HUES6 (cell line): ENCODE results near the gene FAM131B.

Experiments used
- H3K27ac ChIP-seq: 2 replicates; pipeline ENCODE4 v1.7.0; 2013; ENCODE audit warnings: low read depth, mild to moderate bottlenecking, low read length, inconsistent platforms
- H3K27me3 ChIP-seq: 2 replicates; pipeline ENCODE4 v1.6.1; 2013; ENCODE audit warnings: low read length; ENCODE audit not compliant: control insufficient read depth, insufficient read depth
- H3K36me3 ChIP-seq: 2 replicates; pipeline ENCODE4 v1.6.1; 2013; ENCODE audit warnings: low read length; ENCODE audit not compliant: control insufficient read depth, insufficient read depth
- H3K4me1 ChIP-seq: 2 replicates; pipeline ENCODE4 v1.6.1; 2013; ENCODE audit warnings: low read length; ENCODE audit not compliant: control insufficient read depth, insufficient read depth
- H3K4me3 ChIP-seq: 2 replicates; pipeline ENCODE4 v1.5.1; 2013; ENCODE audit warnings: low read depth, low read length
- H3K9ac ChIP-seq: one replicate; pipeline ENCODE4 v1.6.1; 2013; ENCODE audit warnings: mild to moderate bottlenecking, low read length
- H3K9me3 ChIP-seq: 2 replicates; pipeline ENCODE4 v1.6.1; 2013; ENCODE audit warnings: low read depth, low read length; ENCODE audit not compliant: control insufficient read depth, insufficient read depth

Gene FAM131B

DNA sequence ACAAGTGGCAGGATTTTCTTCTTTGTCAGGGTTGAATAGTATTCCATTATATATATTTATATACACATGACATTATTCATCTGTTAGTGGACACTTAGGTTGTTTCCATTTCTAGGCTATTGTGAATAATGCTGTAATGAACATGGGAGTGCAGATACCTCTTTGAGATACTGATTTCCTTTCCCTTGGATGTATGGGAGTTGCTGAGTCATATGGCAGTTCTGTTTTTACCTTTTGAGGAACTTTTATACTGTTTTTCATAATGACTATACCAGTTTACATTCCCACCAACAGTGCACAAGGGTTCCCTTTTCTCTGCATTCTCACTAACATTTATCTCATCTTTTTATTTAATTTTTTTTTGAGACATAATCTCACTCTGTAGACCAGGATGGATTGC is 48.4 kb downstream of the FAM131B start:
- no peaks in the 10 kb centered on the region for H3K4me1 ChIP-seq
- H3K27ac ChIP-seq = no peak overlapping the region
- no peaks in the 10 kb centered on the region for H3K27me3 ChIP-seq
- H3K4me3 ChIP-seq = no peak overlapping the region
- H3K9ac ChIP-seq = no peak overlapping the region
- no peaks in the 10 kb centered on the region for H3K36me3 ChIP-seq
- H3K9me3 ChIP-seq = no peaks in the 10 kb centered on the region

DNA sequence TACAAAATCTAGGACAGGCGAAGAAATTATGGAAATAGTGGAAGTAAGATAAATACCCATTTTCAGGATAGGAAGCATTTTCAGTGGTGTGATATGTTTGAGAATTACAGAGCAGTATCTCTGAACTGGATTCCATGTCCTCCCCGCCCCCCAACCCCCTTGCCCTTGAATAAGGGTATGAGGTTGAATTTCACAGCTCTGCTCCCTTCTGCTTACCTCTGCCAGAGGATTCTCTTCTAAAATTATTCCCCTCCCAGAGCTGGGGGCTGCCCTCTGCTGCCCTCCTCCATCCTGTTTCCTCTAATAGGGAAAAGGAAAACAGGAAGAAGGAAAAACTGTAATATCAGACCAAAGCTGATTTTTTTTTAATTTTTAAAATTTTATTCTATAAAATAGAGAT is 53.9 kb downstream of the FAM131B start:
- no peaks in the 10 kb centered on the region for H3K9me3 ChIP-seq
- no peaks in the 10 kb centered on the region for H3K4me1 ChIP-seq
- H3K27me3 ChIP-seq = no peaks in the 10 kb centered on the region
- H3K4me3 ChIP-seq = no peak overlapping the region
- no peak overlapping the region for H3K9ac ChIP-seq
- peaks cover 47% of the 10 kb centered on the region for H3K36me3 ChIP-seq
- H3K27ac ChIP-seq = no peak overlapping the region

DNA sequence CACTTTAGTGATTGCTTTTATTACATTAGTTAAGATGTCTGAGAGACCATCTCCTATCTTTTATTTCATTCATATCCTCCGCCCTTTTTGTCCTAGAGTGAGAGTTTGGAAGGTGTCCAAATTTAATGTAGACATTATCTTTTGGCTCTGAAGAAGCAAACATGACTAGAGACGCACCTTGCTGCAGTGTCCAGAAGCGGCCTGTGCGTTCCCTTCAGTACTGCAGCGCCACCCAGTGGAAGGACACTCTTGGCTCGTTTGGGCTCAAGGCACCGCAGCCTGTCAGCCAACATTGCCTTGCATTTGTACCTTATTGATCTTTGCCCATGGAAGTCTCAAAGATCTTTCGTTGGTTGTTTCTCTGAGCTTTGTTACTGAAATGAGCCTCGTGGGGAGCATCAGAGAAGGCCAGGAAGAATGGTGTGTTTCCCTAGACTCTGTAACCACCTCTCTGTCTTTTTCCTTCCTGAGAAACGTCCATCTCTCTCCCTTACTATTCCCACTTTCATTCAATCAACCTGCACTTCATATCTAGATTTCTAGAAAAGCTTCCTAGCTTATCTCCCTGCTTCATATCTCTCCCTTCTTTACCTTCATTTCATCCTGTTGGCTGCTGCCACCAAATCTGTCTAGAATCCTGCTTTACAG is 57.0 kb downstream of the FAM131B start:
- H3K27ac ChIP-seq = no peak overlapping the region
- H3K4me1 ChIP-seq = no peaks in the 10 kb centered on the region
- H3K9me3 ChIP-seq = no peaks in the 10 kb centered on the region
- peaks cover 77% of the 10 kb centered on the region for H3K36me3 ChIP-seq
- no peaks in the 10 kb centered on the region for H3K27me3 ChIP-seq
- no peak overlapping the region for H3K9ac ChIP-seq
- no peak overlapping the region for H3K4me3 ChIP-seq

DNA sequence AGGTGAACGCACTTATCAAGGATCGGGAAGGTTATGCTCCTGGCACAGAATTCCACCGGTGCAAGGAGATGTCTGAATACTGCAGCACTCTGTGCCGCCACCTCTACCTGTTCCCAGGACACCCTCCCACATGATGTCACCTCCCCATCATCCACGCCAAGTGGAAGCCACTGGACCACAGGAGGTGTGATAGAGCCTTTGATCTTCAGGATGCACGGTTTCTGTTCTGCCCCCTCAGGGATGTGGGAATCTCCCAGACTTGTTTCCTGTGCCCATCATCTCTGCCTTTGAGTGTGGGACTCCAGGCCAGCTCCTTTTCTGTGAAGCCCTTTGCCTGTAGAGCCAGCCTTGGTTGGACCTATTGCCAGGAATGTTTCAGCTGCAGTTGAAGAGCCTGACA is 57.6 kb downstream of the FAM131B start:
- Histone ChIP-seq H3K36me3 (peaks cover 83% of the 10 kb centered on the region), H3K4me3 (no peak overlapping the region), H3K9ac (no peak overlapping the region), H3K9me3 (no peaks in the 10 kb centered on the region), H3K27me3 (no peaks in the 10 kb centered on the region), H3K27ac (no peak overlapping the region), H3K4me1 (no peaks in the 10 kb centered on the region)

DNA sequence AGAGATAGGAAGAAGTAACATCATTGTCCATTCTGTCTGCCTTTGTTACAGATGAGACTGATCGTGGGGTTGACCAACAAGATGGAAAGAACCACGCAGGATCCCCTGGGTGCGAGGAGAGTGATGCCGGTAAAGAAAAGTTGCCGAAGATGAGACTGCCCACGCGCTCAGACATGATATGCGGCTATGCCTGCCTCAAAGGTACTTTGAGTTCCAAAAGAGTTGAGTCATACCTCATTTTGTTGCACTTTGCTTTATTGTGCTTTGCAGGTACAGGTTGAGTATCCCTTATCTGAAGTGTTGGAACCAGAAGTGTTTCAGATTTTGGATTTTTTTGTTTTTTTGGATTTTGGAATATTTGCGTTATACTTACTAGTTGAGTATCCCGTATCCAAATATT is 58.8 kb downstream of the FAM131B start:
- no peaks in the 10 kb centered on the region for H3K27me3 ChIP-seq
- H3K36me3 ChIP-seq = peaks cover 95% of the 10 kb centered on the region
- no peak overlapping the region for H3K27ac ChIP-seq
- H3K4me3 ChIP-seq = no peak overlapping the region
- H3K4me1 ChIP-seq = no peaks in the 10 kb centered on the region
- no peak overlapping the region for H3K9ac ChIP-seq
- no peaks in the 10 kb centered on the region for H3K9me3 ChIP-seq
